Measurements from ENCODE around the gene ABCA7.

Gene ABCA7

GRCh38 chr19:1009981-1010538, 29.8 kb upstream of the ABCA7 start:
- Histone ChIP-seq H3K4me1 (ENCODE audit: control insufficient read depth, low read length) (no peaks in the 10 kb centered on the region), H3K4me2 (ENCODE audit: low read length) (no peak overlapping the region), H3K9me3 (ENCODE audit: control insufficient read depth, insufficient read depth, low read length) (no peaks in the 10 kb centered on the region), H4K20me1 (ENCODE audit: control insufficient read depth, insufficient read depth, low read depth, low read length) (peaks cover 4% of the 10 kb centered on the region; the same call in 1 of the 2 replicates), H3K4me3 (ENCODE audit: low read length) (no peak overlapping the region), H3F3A (ENCODE audit: control insufficient read depth, insufficient read depth) (no peaks in the 10 kb centered on the region), H3K36me3 (ENCODE audit: control insufficient read depth, low read length) (peaks cover 70% of the 10 kb centered on the region), H3K9me2 (replicated peaks; ENCODE audit: control insufficient read depth, low read length) (no peaks in the 10 kb centered on the region), H3K27ac (ENCODE audit: low read depth, low read length) (no peak overlapping the region), H3K79me2 (ENCODE audit: control insufficient read depth, low read length) (peaks cover 23% of the 10 kb centered on the region), H3K27me3 (ENCODE audit: control insufficient read depth, low read length) (no peaks in the 10 kb centered on the region)
- TF ChIP-seq EZH2phosphoT487 (IDR thresholded peaks at IDR 0.05; ENCODE audit: borderline replicate concordance, low read length), result no peak
- no peak for TF ChIP-seq CTCF (IDR thresholded peaks at IDR 0.05; ENCODE audit: low read depth, low read length, poor library complexity, severe bottlenecking)

GRCh38 chr19:1010586-1011510, 29.1 kb upstream of the ABCA7 start:
- Histone ChIP-seq H3K4me3 (ENCODE audit: low read length) (no peak overlapping the region), H3K27me3 (ENCODE audit: control insufficient read depth, low read length) (no peaks in the 10 kb centered on the region), H3F3A (ENCODE audit: control insufficient read depth, insufficient read depth) (no peaks in the 10 kb centered on the region), H3K4me1 (ENCODE audit: control insufficient read depth, low read length) (no peaks in the 10 kb centered on the region), H3K27ac (ENCODE audit: low read depth, low read length) (no peak overlapping the region), H3K36me3 (ENCODE audit: control insufficient read depth, low read length) (peaks cover 77% of the 10 kb centered on the region), H3K79me2 (ENCODE audit: control insufficient read depth, low read length) (peaks cover 31% of the 10 kb centered on the region), H4K20me1 (ENCODE audit: control insufficient read depth, insufficient read depth, low read depth, low read length) (peaks cover 8% of the 10 kb centered on the region; the same call in 1 of the 2 replicates), H3K9me2 (replicated peaks; ENCODE audit: control insufficient read depth, low read length) (no peaks in the 10 kb centered on the region), H3K4me2 (ENCODE audit: low read length) (no peak overlapping the region), H3K9me3 (ENCODE audit: control insufficient read depth, insufficient read depth, low read length) (no peaks in the 10 kb centered on the region)
- TF ChIP-seq CTCF (IDR thresholded peaks at IDR 0.05; ENCODE audit: low read depth, low read length, poor library complexity, severe bottlenecking) (no peak), EZH2phosphoT487 (IDR thresholded peaks at IDR 0.05; ENCODE audit: borderline replicate concordance, low read length) (no peak)

- no peak overlapping the region for H3K4me3 ChIP-seq (ENCODE audit: low read length)
- no peaks in the 10 kb centered on the region for H3K27me3 ChIP-seq (ENCODE audit: control insufficient read depth, low read length)
- H4K20me1 ChIP-seq (ENCODE audit: control insufficient read depth, insufficient read depth, low read depth, low read length), result peaks cover 15% of the 10 kb centered on the region; the same call in 1 of the 2 replicates
- peaks cover 41% of the 10 kb centered on the region for H3K79me2 ChIP-seq (ENCODE audit: control insufficient read depth, low read length)
- no peak overlapping the region for H3K4me2 ChIP-seq (ENCODE audit: low read length)
- TF ChIP-seq CTCF (IDR thresholded peaks at IDR 0.05; ENCODE audit: low read depth, low read length, poor library complexity, severe bottlenecking) (no peak), EZH2phosphoT487 (IDR thresholded peaks at IDR 0.05; ENCODE audit: borderline replicate concordance, low read length) (no peak)
- H3K27ac ChIP-seq (ENCODE audit: low read depth, low read length), result no peak overlapping the region
- H3K36me3 ChIP-seq (ENCODE audit: control insufficient read depth, low read length), result peaks cover 81% of the 10 kb centered on the region
- no peaks in the 10 kb centered on the region for H3K9me3 ChIP-seq (ENCODE audit: control insufficient read depth, insufficient read depth, low read length)
- no peaks in the 10 kb centered on the region for H3F3A ChIP-seq (ENCODE audit: control insufficient read depth, insufficient read depth)
- no peaks in the 10 kb centered on the region for H3K9me2 ChIP-seq (replicated peaks; ENCODE audit: control insufficient read depth, low read length)
- H3K4me1 ChIP-seq (ENCODE audit: control insufficient read depth, low read length), result peaks cover 2% of the 10 kb centered on the region
Measured at GRCh38 chr19:1011831-1012333, 28.0 kb upstream of the ABCA7 start.

Data from DOHH2 (cell line).